Activated T-cell treated with anti-CD3 and anti-CD28 coated beads for 4 hours (primary cell): ENCODE results near the gene ZNF343.
"Not testable (repeated sequence)": the region's sequence is repeated elsewhere in the genome, so short reads cannot be mapped to it uniquely, and the experiment has no call there.

Experiments
- DNase-seq: peaks from one replicate; pipeline ENCODE4 v3.0.0-alpha.2; 2020

ZNF343 gene

DNA sequence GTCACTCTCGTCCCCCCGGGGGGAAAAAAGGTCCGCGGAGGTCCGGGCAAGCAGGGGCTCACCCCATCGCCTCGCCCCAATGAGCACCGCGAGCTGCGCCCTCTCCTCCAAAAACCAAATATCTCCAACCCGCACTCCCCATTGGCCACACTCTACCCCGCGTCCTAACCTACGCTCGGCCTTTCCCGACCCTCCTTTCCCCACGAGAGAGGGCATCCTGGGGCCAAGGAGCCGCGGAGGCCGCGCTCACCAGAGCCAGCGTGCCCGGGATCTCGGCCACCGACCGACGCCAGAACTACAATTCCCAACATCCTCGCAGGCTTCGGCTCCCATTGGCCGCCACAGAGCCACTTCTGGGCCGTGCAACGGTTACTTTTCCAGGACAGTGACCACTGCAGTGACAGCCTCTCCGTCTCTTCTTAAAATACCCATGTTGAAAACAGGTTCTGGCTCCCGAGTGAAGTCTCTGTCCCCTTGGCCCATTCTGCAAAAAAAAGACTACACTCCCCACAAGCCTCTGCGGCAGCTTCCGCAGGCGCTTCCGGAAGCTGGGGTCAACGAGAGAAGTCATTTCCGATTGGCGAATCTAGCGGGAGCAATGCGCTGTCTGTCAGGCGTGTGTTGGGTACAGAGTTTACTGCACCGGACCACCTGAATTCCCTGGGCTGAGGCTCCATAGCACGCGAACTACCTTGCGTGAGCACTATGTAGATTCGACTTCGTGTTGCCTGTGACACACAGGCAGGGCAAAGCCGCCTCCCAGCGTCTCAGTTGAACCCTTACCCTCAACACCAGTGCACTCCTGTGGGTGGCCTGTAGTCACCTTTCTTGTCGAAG is at the start of gene ZNF343:
ZNF343 (minus strand) TSS at position 285 of the 837 bp plus-strand sequence. CDS start 15,020 bp downstream, outside the sequence.
- DNase-seq: peak; percentile 71

DNA sequence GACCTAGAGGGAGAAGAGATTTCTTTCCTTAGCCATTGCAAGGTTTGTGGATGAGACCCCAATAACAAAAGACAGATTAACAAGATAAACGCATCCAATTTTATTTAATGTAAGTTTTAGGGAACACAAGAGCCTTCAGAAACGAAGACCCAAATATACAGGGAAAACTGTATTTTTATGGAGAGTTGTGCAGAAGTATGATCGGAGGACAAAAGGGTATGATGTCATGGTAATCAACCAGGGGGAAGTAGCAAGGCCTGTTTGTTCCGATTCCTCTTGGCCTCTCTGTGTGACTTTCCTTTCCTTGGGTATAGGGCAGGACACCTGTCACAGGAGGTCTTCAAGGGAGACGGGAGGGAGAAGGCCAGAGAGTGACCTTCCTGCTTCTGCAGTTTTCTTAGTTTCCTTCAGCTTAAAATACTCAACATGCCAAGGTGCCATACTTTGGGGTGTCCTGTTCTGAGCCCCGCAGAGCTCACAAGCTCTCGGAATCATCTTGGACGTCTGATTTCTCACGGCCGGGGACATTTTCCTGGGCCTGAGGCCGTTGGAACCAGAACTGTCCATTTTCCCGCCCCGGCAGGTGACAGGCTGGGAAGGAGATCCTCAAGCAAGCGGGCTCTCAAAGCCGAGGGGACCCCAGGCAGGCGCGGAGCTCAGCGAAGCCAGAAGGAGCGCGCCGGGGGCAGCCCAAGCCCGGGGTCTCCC is 49.3 kb upstream of the ZNF343 start:
- DNase-seq: no peak

DNA sequence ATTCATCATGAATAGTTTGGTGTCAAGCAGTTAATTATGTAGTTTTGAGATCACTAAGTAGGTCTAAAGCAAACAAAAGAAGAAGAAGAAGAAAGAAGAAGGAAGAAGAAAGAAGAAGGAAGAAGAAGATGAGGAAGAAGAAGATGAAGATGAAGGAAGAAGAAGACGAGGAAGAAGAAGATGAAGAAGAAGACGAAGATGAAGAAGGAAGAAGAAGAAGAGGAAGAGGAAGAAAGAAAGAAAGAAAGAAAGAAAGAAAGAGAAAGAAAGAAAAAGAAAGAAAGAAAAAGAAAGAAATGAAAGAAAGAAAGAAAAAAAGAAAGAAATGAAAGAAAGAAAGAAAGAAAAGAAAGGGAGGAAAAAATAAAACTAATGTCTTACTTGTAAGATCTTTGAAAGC is 36.9 kb upstream of the ZNF343 start:
- no peak for DNase-seq

DNA sequence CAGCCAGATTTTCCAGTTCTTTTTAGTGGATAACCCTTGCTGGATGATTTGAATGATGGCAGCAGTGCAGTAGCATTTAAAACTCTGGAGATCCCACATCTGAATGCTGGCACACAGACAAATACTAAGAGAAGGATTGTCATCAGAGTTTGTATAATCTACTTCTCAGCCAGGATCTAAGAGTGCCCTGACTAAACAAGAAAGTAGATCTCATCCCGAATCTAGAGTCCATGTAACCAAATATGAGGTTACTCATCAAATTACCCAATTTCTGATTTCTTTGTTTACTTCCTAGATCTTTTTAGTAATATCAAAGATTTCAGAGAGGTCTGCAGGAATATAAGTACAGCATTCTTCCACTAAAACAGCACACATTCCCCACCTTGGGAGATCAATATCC is 35.5 kb upstream of the ZNF343 start:
- no peak for DNase-seq

DNA sequence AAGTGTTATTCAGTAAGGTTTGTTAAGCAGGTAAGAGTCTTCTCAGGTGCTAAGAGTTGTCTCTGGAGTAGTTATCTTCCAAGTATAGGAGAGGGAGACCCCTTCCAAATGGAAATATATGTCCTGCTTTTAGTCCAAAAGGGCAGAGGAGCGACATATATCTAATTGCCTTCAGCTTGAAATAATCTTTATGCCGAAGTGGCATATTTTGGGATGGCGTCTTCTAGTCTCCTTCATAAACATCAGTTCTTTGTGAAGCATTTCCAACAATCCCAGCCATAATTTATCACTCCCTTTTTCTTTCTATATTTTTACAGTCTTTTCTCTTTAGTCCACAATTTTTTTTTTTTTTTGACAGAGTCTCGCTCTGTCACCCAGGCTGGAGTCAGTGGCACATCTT is 33.6 kb upstream of the ZNF343 start:
- no peak for DNase-seq

DNA sequence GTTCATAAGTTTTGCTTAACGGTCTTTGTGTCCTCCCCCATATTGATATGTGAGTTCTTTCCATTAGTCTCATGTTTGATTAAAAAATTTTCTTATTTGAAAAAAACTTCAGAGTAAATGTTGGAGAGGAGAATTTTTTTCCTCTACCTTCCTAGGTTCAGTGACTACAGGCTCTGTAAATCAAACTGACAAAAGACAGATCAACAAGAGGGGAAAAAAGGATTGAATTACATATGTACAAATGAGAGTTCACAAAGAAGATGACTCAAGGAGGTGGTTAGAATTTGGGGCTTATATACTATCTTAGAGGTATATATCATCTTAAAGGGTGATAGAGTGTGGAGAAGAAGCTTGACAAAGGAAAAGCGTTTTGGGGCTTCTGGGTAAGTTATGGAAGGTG is 33.2 kb upstream of the ZNF343 start:
- no peak for DNase-seq

DNA sequence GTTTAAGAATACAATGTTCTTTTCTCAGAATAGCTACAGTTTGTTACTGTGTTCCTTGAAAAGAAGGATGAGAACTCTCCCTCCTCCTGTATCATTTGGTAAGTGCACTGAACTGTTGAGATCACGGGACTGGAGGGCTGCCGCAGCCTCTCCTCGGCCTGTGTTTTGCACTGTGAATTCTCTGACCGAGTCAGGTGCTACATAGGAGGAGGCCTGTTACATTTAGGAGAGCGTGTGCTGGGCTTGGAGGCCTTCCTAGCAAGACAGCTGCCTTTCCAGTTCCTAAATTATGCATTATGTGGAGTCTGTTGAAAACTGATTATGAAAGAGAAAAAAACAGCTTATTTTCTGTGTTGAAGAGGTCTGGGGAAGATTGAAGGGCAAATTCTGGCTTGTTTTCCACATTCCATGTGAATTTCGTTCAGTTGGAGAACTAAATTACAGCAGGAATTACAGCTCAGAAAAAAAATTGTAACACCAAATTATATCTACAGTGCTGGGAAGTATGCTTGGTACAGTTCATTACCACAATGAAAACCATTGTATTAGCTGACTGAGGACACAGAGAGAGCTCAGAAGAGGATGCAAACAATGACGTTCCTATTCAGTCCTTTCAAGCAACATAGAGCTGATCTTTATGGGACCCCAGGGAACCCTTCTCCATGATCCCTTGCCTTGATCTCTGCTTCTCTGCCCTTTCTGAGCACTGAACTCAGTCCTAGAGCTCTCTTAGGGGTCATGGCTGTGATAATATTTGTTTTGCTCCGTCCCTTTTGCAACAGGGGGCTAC is 30.4 kb upstream of the ZNF343 start:
- no peak for DNase-seq

DNA sequence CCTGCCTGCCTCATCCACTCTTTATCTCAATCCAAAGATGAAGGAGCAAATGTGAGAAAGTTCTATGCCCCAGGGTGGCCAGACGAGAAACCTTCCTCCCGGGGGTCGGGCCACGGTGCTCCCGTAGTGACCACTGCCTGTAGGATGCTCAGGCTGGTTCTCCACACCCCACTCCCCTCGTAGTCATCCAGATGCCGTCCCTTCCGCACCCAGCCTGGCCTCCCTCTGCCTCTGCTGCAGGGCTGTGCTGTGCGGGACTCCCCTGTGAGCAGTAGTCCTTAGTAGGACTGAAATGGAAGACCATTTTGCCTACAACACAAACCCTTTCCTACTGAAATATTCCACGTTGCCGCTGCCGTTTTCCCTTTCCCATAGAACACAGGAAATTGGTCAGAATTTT is 29.6 kb upstream of the ZNF343 start:
- no peak for DNase-seq

DNA sequence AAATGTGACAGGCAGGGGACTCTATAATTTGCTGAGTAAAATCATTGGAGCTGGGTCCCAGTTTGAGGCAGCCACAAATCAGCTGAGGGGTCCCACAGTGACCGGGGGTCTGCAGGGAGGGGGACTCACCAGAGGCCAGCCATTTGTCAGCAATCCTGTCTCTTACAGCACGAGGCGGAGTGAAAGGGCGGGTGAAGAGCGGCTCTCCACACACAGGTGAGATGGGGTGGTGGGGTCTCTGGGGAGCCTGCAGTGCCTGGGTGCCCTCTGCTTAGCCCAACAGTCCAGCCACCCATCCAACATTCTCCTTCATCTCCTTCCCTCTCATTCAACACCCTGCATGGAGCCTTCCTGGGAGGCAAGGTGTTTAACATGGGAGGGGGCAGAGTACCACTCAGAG is 28.4 kb upstream of the ZNF343 start:
- DNase-seq: no peak

DNA sequence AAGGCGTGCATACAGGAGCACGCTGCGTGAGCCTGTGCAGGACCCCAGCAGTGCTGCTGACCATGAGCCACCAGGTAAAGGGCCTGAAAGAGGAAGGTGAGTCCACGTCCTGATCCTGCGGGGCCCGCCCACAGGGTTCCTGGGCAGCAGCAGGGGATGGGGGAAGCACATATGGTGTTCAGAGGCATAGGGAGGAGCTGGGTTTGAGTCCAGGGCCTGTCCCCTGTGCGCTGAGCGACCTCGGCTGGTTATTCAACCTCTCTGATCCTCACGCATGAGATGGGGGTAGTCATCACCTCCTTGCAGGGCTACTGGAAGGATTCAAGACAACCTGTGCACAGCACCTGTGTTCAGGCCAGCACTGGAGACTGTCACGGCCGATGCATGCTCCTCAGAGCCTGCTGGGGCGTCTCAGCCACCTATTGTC is 27.9 kb upstream of the ZNF343 start, which contains the start of gene TMC2:
TMC2 (plus strand) TSS at position 14 of the 427 bp plus-strand sequence; CDS start at position 63, 49 bp downstream.
- DNase-seq: no peak

DNA sequence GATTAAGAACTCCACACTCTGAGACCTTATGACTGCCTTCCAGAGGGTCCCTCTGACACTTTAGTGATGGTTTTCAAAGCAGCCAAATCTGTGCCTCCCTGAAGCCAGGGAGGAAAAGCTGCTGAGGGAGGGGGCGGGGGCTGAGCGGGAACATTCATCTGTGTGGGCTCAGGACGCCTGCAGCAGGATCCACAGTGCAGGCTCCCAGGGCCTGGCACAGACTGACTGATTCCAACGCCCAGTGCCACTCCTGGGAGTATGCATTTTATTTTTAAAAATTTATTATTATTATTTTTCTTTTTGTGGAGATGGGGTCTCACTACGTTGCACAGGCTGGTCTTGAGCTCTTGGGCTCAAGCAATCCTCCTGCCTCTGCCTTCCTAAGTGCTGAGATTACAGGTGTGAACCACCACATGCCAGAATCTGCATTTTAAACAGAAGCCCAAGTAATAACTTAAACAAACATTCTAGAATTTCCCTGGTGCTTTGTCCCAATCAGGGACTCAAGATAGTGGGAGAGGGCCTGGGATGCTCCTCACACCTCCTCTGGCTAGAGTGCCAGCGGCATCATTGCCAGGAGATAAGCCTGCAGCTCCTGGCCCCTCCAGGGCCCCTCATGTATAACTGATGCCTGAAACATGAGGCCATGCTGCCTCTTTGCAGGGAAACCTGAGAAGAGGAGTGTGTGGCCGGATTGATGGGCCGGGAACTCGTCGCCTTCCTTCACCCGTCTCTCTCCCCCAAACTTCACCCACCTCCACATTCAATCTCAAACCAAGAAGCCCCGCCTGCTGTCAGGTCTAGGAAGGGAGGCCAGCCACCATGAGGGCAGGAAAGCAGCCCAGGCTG is 27.2 kb upstream of the ZNF343 start:
- no peak for DNase-seq

DNA sequence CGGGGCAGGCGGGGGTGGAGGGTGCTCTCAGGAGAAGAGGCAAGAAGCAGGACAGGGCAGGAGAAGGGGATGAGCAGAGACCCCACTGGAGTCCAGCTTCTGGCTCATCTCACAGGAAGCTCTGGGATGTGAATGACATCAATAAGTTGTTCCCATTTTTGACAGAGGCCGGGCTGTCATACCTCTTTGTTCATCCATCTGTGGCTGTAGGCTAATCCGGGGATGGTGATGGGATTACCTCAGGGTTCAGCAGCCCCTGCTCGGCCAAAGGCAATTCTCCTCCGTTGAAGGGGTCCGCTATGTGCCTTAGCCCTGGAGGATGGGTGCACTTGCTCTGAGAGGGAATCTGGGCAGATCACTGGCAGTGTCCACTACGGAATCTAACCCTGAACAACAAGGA is 24.4 kb upstream of the ZNF343 start:
- DNase-seq: no peak

DNA sequence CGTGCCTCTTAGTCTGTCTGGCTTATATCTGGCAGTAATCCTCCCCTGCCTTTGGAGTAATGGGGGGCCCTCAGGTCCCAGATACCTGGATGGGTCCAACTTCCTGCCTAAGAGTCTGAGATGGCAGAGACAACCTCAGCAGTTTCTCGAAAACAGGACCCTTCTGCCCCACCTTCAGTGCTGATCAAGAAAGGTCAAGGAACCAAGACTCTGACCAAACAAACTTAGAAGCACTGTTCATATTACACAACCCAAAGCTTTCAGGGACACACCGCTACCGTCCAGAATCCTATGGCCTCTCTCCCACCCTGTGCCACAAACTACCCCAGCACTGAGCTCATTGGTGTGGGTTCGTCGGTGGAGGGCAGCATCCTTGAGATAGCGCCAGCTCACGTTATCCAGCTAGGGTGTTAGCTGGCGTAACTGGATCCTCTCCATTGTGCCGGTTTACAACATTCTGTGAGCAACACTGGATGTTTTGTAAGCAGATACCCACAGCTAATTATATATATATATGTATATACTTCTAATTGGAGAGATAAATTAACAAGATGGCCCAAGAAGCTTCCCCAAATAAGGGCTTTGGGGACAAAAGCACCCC is 20.1 kb upstream of the ZNF343 start:
- DNase-seq: no peak

DNA sequence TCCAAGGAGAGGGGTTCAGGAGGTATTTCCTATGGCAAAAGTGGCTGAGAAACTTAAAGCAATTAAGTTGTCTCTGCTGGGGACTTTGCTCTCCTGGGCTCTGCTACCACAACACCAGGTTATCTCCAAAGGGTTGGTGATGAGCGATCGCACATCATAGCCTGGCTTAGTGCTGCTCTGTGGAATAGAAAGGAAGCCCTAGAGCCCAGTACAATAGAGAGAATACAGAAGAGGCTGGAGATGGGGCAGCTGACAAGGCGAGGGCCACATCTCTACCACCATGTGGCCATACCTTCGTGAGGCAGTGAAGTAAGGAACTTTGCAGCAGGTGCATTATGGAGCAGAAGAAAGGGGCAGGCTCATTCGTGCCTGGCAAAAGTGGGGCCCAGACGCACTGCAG is 19.0 kb upstream of the ZNF343 start:
- no peak for DNase-seq

DNA sequence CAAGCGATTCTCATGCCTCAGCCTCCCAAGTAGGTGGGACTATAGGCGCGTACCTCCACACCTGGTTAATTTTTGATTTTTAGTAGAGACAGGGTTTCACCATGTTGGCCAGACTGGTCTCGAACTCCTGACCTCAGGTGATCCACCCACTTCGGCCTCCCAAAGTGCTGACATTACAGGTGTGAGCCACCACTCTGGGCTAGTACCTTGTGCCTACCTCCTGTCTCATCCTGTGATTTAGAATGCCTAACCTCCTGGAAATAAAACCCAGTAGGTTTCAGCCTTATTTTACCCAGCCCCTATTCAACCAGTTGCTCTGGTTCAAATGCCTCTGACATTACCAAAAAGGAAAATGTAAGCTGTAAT is 17.5 kb upstream of the ZNF343 start:
- not testable (repeated sequence) for DNase-seq

DNA sequence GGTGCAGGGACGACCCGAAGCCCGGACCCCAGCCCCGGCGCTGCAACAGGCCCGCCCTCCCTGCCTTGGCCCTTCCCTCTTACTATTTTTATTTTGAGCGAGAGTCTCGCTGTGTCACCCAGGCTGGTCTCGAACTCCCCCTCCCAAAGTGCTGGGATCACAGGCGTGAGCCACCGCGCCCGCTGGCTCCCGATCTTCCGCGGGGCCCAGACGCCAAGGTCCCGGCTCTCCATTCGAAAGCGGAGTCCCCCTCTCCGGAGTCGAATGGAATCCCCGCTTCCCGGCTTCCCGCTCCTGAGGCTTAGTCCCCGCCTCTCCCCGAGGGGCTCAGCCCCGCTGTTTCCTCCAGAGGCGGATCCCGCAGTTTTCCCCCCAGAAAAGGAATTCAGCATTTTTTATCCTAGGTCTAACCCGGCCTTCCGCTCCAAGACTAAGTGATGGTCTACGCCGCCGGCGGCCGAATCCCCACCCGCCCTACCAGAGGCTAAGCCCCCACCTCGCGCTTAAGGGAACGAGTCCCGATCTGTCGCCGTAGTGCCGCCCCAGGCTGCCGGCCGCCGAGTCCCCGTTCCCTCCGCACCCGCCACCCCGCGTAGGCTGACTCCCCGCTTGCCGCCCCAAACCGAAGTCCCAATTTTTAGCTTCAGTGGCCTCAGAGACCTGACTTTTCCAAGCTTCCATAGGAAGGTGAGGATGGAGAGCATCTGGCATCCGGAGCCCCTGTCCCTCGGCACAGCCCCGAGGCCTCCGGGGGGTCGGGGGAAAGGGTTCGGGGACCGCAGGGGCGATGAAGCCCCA is 16.2 kb upstream of the ZNF343 start:
- DNase-seq: no peak

DNA sequence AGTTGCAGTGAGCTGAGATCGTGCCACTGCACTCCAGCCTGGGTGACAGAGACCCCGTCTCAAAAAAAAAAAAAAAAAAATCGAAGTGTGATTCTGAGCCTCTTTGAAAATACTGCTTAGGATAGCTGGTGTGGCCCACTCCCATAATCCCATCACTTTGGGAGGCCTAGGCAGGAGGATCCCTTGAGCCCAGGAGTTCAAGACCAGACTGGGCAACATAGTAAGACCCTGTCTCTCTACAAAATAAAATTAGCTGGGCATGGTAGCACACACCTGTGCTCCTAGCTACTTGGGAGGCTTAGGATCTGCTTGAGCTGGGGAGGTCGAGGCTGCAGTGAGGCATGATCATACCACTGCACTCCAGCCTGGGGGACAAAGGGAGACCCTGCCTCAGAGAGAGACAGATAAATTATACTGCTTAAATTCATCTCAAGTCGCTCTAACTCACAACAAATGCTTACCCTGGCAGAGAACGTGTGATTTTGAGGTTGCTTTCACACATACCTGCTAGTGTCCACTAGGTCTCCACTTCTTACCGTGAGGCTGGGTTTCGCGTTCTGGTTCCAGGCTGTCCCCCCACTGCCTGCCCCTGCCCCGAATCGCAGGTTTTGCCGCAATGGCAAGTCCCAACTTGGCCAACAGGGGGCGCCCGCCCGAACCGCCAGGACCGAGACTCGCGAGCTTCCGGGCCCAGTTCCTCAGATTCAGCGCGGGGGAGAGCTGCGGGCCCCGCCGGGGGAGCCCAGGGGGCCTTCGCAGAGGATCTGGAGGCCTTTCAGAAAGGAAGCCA is 15.4 kb upstream of the ZNF343 start:
- peak; percentile 92 for DNase-seq

DNA sequence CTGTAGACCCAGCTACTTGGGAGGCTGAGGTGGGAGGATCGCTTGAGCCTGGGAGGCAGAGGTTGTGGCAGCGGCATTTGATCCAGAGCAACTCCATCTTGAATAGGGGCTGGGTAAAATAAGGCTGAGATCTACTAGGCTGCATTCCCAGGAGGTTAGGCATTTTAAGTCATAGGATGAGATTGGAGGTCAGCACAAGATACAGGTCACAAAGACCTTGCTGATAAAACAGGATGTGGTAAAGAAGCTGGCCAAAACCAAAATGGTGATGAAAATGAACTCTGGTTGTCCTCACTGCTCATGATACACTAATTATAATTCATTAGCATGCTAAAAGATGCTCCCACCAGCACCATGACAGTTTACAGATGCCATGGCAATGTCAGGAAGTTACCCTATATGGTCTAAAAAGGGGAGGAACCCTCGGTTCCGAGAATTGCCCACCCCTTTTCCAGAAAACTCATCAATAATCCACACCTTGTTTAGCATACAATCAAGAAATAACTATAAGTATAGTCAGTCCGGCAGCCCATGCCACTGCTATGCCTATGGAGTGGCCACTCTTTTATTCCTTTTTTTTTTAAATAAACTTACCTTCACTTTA is 14.2 kb upstream of the ZNF343 start:
- not testable (repeated sequence) for DNase-seq

DNA sequence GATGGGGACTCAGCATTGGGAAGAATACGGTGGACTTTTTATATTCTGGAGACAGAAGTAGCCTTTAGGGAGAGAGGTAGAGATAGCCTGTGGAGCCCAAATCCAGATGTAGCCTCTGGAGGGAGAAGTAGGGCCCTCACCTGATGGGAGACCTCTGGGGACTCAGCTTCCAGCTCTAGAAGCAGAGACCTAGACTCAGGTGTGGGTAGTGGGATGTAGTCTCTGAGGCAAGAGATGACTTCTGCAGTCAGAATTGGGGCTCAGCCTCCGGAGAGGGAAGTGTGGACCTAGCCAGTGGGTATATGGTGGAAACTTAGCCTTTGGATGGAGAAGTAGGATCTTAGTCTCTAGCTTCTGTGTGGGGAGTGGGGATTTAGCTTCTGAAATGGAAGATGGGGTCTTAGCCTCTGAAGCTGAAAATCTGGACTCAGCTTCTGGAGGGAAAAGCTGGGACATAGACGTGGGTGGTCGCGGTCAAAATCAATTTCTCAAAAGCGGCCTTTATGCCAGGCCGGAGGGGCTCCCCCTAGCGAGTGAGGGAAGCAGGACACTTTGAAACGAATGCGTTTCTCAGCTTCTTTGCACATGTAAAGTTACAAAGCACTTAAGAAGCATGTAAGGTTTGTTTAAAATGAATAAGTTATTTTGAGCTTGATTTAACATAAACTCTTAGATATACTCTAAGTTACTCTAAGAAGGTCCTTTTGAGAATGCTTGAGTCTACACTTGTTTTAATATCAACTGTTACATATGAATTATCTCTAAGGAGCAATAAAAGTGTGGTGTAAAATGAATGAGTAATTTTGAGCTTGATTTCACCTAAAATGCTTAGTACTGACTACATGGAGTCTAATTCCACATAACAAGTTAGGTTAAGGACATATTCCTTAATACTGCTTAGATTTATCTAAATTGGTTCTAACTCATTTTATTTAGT is 12.9 kb upstream of the ZNF343 start:
- DNase-seq: peak; percentile 43
